Measurements from ENCODE around the gene TSHZ2. TPM values are rescaled to one million over a fixed set of nuclear protein-coding genes. Genes with fewer than 3 reads are reported as not detected.

The TSHZ2 gene
- total and polyA plus RNA-seq, 9 of the 15 experiments (the other 6 are each of a cell fraction or from before 2014, with no cell fraction given): 0.03 to 0.20 (median 0.05) TPM; not detected in 4

DNA sequence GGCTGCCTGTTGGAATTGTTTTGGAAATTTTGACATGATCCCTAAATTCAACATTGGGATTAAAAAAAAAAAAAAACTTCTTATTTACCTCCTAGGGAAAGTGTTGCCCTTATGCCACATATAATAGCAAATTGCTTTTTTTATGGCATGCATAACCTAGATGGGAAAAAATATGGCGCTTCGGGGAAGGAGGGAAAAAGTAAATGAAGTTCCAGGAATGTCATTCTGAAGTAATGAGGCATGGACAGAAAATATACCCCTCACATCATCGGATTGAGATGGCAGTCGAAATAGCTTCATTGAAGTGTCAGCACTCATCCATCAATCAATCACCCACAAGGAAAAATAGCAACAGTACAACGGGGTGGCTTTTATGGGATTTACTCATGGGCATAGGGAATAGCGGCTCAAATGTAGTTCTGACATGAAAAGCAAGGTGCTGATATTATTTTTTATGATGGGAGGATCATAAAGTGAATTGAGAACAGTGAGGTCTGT lies 516.7 kb downstream of the TSHZ2 start:
- no peaks in the 10 kb centered on the region for H3K36me3 ChIP-seq (ENCODE audit: control insufficient read depth, insufficient read depth, low read length)
- H3K4me3 ChIP-seq: no peak overlapping the region
- H2AFZ ChIP-seq (ENCODE audit: low read depth, low read length): no peak overlapping the region
- H3K4me1 ChIP-seq (replicated peaks in 1 of 2; ENCODE audit: control insufficient read depth in 2 of 2, insufficient read depth in 2 of 2, low read length in 2 of 2): no peaks in the 10 kb centered on the region
- no peaks in the 10 kb centered on the region for H3K9me1 ChIP-seq (ENCODE audit: control insufficient read depth, insufficient read depth, low read length)
- CTCF ChIA-PET (ENCODE audit: low intra/inter-chr PET ratio): no interaction called here
- 1% methylated on average over 6 of the region's 6 CpGs for WGBS (ENCODE audit: insufficient coverage, low coverage, missing lambda C conversion rate)
- TF ChIP-seq PRPF4 (IDR thresholded peaks at IDR 0.05; ENCODE audit: insufficient read depth, low read depth, low read length, poor library complexity, severe bottlenecking) (no peak), MEIS2 (IDR thresholded peaks at IDR 0.05; ENCODE audit: partially characterized antibody) (peak; percentile 11)
- no peaks in the 10 kb centered on the region for H3K79me2 ChIP-seq (ENCODE audit: control insufficient read depth, insufficient read depth, low read length)
- H3K4me2 ChIP-seq (ENCODE audit: insufficient read depth, low read length): no peak overlapping the region
- H3K9ac ChIP-seq (ENCODE audit: insufficient read depth in 1 of 2, low read depth in 2 of 2, low read length in 2 of 2): no peak overlapping the region
- DNase-seq (ENCODE audit: extremely low read depth in 1 of 4, low spot score in 3 of 4) (no peak), ATAC-seq (no peak), FAIRE-seq (no peak)
- peaks cover 1 to 19% of the 10 kb centered on the region in 2 experiments for H3K27me3 ChIP-seq (ENCODE audit: control insufficient read depth in 2 of 2, insufficient read depth in 2 of 2, low read length in 2 of 2)
- H3K27ac ChIP-seq (ENCODE audit: extremely low read depth, low read depth, low read length): no peak overlapping the region
- in situ Hi-C loops (cut with MboI) (no loop called here), intact Hi-C loops (cut with micrococcal nuclease) (no loop called here)
- POLR2A ChIA-PET: no interaction called here
- no TSS peak for BruUV-seq (replicated peaks)
- no peaks in the 10 kb centered on the region for H3K9me3 ChIP-seq (replicated peaks; ENCODE audit: control insufficient read depth, insufficient read depth, low read depth, low read length)
- no peaks in the 10 kb centered on the region for H4K20me1 ChIP-seq (replicated peaks; ENCODE audit: control insufficient read depth, insufficient read depth, low read length)

DNA sequence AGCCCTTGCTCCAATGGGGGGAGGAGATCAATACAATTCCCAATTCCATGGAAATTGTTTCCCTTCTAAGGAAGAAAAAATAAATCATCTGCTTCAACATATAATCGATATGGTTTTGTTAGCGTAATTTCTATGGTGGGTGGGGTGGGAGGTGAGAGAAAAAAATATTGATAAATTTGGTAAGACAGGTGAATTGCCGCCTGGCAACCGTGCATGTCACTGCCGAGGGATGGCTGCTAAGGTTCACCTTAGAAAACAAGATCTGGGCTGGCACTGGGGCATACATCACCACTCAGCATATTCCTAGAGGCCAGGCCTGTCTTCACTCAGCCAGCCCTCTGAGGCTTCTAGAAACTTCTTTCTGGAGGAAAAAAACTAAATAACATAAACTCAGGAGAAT lies 517.4 kb downstream of the TSHZ2 start:
- Histone ChIP-seq H3K27me3 (ENCODE audit: control insufficient read depth in 2 of 2, insufficient read depth in 2 of 2, low read length in 2 of 2) (peaks cover 3 to 19% of the 10 kb centered on the region in 2 experiments), H3K9ac (ENCODE audit: insufficient read depth in 1 of 2, low read depth in 2 of 2, low read length in 2 of 2) (no peak overlapping the region), H3K79me2 (ENCODE audit: control insufficient read depth, insufficient read depth, low read length) (no peaks in the 10 kb centered on the region), H3K4me3 (no peak overlapping the region), H3K27ac (ENCODE audit: extremely low read depth, low read depth, low read length) (no peak overlapping the region), H2AFZ (ENCODE audit: low read depth, low read length) (no peak overlapping the region), H3K9me3 (replicated peaks; ENCODE audit: control insufficient read depth, insufficient read depth, low read depth, low read length) (no peaks in the 10 kb centered on the region), H3K4me1 (replicated peaks in 1 of 2; ENCODE audit: control insufficient read depth in 2 of 2, insufficient read depth in 2 of 2, low read length in 2 of 2) (no peaks in the 10 kb centered on the region), H3K9me1 (ENCODE audit: control insufficient read depth, insufficient read depth, low read length) (no peaks in the 10 kb centered on the region), H4K20me1 (replicated peaks; ENCODE audit: control insufficient read depth, insufficient read depth, low read length) (no peaks in the 10 kb centered on the region), H3K36me3 (ENCODE audit: control insufficient read depth, insufficient read depth, low read length) (no peaks in the 10 kb centered on the region), H3K4me2 (ENCODE audit: insufficient read depth, low read length) (no peak overlapping the region)
- no peak for ATAC-seq
- in situ Hi-C loops (cut with MboI) (no loop called here), intact Hi-C loops (cut with micrococcal nuclease) (no loop called here)
- DNase-seq (ENCODE audit: extremely low read depth in 1 of 4, low spot score in 3 of 4): no peak
- WGBS (ENCODE audit: insufficient coverage, low coverage, missing lambda C conversion rate): 2% methylated on average over 5 of the region's 5 CpGs
- no TSS peak for BruUV-seq (replicated peaks)
- ChIA-PET CTCF (ENCODE audit: low intra/inter-chr PET ratio) (no interaction called here), POLR2A (no interaction called here)
- FAIRE-seq: no peak
- TF ChIP-seq, protein P1, sequence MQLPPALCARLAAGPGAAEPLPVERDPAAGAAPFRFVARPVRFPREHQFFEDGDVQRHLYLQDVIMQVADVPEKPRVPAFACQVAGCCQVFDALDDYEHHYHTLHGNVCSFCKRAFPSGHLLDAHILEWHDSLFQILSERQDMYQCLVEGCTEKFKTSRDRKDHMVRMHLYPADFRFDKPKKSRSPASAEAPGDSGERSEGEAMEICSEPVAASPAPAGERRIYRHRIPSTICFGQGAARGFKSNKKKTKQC (CRISPR knock-in tag; IDR thresholded peaks at IDR 0.05): no peak
- TF ChIP-seq TOE1 (IDR thresholded peaks at IDR 0.05; ENCODE audit: borderline replicate concordance) (no peak), TOE1 (CRISPR knock-in tag; IDR thresholded peaks at IDR 0.05; ENCODE audit: borderline replicate concordance, low read depth) (no peak), MAFF (IDR thresholded peaks at IDR 0.05; ENCODE audit: low read length) (no peak), SIN3A (IDR thresholded peaks at IDR 0.05; ENCODE audit: borderline replicate concordance in 2 of 2, control insufficient read depth in 1 of 2, low read depth in 2 of 2, low read length in 2 of 2) (no peak), SMAD1 (IDR thresholded peaks at IDR 0.05; ENCODE audit: low read depth, low read length, partially characterized antibody) (no peak)
- TF ChIP-seq, protein P2, sequence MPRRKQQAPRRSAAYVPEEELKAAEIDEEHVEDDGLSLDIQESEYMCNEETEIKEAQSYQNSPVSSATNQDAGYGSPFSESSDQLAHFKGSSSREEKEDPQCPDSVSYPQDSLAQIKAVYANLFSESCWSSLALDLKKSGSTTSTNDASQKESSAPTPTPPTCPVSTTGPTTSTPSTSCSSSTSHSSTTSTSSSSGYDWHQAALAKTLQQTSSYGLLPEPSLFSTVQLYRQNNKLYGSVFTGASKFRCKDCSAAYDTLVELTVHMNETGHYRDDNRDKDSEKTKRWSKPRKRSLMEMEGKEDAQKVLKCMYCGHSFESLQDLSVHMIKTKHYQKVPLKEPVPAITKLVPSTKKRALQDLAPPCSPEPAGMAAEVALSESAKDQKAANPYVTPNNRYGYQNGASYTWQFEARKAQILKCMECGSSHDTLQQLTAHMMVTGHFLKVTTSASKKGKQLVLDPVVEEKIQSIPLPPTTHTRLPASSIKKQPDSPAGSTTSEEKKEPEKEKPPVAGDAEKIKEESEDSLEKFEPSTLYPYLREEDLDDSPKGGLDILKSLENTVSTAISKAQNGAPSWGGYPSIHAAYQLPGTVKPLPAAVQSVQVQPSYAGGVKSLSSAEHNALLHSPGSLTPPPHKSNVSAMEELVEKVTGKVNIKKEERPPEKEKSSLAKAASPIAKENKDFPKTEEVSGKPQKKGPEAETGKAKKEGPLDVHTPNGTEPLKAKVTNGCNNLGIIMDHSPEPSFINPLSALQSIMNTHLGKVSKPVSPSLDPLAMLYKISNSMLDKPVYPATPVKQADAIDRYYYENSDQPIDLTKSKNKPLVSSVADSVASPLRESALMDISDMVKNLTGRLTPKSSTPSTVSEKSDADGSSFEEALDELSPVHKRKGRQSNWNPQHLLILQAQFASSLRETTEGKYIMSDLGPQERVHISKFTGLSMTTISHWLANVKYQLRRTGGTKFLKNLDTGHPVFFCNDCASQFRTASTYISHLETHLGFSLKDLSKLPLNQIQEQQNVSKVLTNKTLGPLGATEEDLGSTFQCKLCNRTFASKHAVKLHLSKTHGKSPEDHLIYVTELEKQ (CRISPR knock-in tag; IDR thresholded peaks at IDR 0.05): no peak
- TF ChIP-seq, protein P3, sequence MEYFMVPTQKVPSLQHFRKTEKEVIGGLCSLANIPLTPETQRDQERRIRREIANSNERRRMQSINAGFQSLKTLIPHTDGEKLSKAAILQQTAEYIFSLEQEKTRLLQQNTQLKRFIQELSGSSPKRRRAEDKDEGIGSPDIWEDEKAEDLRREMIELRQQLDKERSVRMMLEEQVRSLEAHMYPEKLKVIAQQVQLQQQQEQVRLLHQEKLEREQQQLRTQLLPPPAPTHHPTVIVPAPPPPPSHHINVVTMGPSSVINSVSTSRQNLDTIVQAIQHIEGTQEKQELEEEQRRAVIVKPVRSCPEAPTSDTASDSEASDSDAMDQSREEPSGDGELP (CRISPR knock-in tag; IDR thresholded peaks at IDR 0.05; ENCODE audit: borderline replicate concordance): no peak
